ENCODE data around the gene OR6C6.
"Not testable (repeated sequence)": the region's sequence is repeated elsewhere in the genome, so short reads cannot be mapped to it uniquely, and the experiment has no call there.

OR6C6 gene

DNA sequence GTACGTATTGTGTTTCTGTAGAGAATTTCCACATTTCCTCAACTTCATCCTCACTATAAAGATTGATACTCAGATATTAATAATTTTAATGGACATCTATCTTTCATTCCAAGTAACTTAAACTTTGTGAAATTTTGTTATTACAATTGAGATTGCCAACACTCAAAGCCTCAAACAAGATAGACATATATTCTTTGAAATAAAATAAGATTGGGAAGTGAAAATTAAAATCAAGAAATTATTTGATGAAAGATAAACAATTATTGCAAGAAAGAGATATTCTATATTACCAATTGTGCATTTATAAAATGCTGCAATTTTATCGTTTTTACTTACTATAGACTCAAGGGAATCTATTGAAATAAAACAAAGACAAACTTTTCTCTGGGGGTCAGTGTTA, at the start of gene OR6C6:
Gene OR6C6, minus strand, starts transcription at position 101 of the 400 bp plus-strand sequence. CDS start 1,337 bp downstream, outside the sequence.
- no peak for DNase-seq (ENCODE audit: low read depth)

DNA sequence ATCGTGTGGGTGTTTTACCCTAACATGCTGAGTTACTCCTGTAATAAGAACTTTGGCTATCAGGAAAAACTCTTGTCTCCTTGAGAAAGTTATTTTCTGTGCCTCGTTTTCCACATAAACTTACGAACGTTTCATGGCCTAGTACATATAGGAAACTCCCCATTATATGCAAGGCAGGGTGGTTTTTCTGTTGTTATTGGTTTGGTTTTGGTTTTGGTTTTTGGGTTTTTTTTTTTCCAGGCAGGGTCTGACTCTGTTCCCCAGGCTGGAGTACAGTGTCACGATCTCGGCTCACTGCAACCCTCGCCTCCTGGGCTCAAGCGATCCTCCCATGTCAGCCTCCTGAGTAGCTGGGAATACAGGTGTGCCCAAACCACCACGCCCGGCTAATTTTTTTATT, 39.6 kb upstream of the OR6C6 start:
- no peak for DNase-seq (ENCODE audit: low read depth)

DNA sequence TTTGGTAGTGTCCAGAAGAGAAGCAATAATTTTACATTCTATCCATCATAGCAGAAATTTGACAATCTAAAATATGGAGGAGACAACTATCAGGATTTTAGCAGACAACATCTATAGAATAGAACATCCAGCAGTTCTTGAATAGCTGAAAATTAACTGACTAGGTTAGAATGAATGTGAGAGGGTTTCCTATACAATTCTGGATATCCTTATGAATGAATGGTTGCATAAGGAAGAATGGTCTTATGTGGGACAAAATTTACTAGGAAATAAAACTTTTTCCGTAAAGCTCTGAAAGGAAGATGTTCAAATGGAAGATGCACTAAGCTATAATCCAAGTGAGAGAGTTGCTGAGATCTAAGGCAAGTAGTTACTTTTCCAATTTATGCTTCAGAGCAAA, 34.1 kb upstream of the OR6C6 start, which contains the start of gene OR6C3:
Gene OR6C3, plus strand, starts transcription at position 301 of the 400 bp plus-strand sequence. CDS start 955 bp downstream, outside the sequence.
- no peak for DNase-seq (ENCODE audit: low read depth)

DNA sequence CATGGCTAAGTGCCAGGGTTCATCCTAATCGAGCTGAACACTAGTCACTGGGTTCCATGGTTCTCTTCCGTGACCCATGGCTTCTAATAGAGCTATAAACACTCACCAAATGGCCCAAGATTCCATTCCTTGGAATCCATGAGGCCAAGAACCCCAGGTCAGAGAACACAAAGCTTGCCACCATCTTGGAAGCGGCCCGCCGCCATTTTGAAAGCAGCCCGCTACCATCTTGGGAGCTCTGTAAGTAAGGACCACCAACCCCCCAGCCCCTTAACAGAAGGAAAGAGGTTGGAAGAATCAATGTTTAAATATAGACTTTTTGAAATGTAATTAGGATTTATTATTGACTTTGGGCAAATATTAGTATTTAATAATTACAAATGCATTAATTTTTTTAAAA, 29.4 kb upstream of the OR6C6 start:
- not testable (repeated sequence) for DNase-seq (ENCODE audit: low read depth)

DNA sequence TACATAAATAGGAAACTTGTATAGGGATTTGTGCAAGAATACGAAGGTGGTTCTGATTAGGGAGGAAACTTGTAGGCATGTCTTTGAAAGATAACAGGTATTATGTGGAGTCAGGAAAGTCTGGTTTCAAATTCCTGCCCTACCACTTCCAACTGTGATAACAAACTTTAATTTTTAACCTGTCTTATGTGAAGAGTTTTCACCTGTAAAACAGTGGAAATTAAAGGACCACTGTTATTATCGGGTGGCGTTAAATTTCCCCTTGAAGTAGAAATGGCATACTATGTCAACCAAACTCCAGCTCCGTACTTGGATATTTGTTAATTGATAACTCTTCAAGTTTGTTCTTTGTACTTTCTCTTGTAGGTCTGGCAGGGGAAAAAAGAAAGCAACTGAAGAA, 23.8 kb upstream of the OR6C6 start:
- DNase-seq (ENCODE audit: low read depth) = no peak

DNA sequence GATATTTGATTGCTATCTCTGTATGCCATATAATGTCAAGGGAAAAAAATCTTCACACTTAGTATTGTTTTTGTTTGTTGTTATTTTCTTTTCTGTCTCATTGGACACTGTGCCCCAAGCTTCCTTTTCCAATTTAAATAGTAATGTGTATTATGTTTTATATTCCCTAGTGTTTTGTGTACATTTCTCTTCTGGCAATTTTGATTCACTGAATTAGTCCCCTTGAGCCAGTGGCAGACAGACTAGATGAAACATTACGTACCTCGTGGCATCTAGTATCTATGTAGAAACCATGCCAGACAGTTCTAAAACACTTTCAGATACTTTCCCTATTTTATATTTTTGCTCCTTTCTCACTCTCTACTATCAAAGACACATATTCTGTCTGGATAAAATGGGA, 17.7 kb upstream of the OR6C6 start, which contains the start of gene OR6C1:
Gene OR6C1, plus strand, starts transcription at position 301 of the 400 bp plus-strand sequence. CDS start 6,257 bp downstream, outside the sequence.
- no peak for DNase-seq (ENCODE audit: low read depth)

DNA sequence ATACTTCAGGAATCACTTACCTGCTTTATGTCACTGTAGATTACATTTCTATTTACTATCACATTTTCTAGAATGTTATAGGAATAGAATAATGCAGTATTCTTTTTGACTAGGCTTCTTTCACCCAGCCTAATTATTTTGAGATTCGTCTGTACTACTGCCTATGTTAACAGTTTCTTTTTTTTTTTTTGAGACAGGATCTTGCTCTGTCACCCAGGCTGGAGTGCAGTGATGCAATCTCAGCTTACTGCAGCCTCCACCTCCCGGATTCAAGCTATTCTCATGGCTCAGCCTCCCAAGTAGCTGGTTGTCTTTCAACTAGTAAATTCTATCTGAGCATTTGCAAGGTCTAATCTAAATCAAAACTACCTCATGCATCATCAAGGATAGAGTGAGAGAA, 6.4 kb downstream of the OR6C6 start:
- no peak for DNase-seq (ENCODE audit: low read depth)

DNA sequence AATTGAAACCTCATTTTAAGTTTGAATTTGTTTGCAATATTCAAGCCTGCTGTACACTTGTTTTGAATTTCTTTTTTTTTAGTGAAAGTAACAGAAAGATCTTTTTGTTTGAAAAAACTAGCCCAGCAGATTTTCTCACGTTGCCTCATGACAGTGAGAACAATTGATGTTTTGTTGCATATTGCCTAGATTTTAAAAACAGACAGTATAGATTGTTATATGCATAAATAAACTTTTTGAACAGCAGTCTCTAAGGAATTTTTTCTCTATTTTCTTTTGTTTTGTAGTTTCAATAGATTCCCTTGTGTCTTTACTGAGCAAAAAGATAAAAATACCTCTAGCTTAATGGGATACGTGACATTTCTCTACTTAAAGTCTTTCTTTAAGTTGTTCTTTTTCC, 15.4 kb downstream of the OR6C6 start:
- DNase-seq (ENCODE audit: low read depth) = no peak

DNA sequence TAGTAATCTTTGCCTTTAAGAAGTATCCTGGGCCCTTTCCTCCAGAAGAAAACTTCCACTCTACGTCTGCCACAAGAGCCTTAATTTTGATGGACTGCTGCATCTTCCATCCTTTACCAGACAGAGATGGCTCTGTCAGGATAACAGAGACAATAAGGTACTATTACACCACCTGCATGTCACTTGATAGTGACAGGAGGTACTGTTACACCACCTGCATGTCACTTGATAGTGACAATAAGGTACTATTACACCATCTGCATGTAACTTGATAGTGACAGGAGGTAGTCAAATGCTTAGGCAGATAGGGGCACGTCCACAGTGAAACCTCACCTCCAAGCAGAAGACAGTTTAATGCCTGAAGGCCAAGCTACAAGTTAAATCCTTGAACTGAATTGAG, 38.1 kb downstream of the OR6C6 start:
- no peak for DNase-seq (ENCODE audit: low read depth)

DNA sequence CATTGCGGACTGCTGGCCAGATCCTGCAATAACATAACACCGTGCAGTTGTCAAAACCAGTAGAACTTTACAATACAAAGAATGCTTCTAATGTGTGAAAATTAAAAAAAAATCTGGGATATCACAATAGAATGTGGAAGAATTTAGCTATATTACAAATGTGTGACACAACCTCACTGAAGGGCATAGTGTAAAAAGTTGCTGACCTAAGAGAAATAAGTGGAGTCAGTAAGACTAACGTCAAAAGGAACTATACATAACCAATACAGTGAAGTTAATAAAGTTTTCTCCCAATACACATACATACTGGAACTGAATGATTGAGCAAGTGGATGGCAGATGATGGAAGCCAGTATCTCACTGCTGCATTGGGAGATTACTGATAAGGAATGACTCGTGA, 39.5 kb downstream of the OR6C6 start:
- no peak for DNase-seq (ENCODE audit: low read depth)

DNA sequence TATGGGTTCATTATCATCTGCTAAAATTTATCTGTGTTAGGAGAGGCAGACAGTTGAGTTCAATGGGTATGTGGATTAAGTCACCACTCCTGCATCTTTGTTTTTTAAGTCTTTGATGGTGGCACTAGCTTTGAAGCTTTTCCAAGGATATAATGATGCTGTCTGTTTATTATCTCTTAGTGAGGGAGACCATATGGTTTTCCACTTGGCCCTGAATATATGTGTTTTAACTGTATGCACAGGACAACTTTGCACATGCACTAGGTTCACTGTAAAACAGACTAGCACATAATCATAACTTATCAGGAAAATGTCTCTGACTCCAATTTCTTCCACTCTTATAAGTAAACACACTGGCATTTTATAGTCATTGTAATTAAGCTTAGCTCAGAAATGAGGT, 43.1 kb downstream of the OR6C6 start:
- DNase-seq (ENCODE audit: low read depth) = no peak

DNA sequence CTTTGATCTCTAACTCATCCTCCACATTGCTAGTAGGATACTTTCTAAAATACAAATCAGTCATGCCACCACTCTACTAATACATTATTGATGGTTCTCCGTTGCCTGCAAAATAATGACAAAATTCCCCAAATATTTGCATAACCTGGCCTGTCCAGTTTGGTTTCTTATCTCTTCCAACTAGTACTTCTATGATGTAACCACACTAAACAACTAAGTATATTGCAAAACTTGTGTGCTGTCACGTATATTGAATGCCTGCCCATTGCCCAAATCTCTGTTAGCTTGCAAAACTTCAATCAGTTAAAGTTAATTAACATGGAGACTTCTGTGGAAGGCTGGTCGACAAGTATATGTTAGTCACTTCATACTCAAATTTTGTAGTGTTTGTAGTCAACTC, 45.4 kb downstream of the OR6C6 start:
- DNase-seq (ENCODE audit: low read depth) = no peak

DNA sequence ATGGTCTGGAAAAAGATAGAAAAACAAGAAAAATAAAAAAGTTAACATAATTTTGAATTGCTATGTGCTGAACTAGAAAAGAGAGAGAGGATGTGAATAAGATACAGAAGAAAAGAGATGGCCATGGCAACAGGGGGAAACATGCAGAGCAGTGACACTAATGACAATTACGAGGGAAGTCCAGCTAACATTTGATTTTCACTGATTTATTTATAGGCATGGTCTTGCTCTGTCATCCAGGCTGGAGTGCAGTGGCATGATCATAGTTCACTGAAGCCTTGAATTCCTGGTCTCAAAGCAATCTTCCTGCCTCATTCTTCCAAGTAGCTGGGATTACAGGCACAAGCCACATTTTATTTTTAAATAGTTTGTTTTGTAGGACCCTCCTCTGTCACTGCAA, 50.2 kb downstream of the OR6C6 start:
- no peak for DNase-seq (ENCODE audit: low read depth)

DNA sequence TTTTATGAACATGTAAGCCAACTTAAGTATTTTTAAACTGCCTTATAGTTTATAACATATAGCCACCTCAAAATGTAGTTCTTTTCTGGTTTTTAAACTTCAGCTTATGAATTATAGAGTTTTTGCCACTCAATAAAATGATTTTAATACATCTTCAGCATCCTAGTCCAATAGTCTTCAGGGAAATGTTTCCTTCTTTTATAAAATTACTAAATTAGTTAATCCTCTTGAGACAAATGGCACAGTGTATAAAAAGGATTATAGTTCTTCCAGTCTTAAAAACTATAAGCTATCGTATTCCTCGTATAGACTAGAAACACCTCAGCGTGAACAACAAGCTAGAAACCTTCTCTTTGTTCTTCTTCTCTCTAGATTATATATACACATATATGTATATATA, 52.1 kb downstream of the OR6C6 start, which contains the start of gene OR6C74:
Gene OR6C74, plus strand, starts transcription at position 301 of the 400 bp plus-strand sequence. CDS start 2,679 bp downstream, outside the sequence.
- no peak for DNase-seq (ENCODE audit: low read depth)
